Measurements from ENCODE around the gene PSMD11.

The PSMD11 gene

GRCh38 chr17:32470405-32471167 lies 26.3 kb downstream of the PSMD11 start:
- DNase-seq = no peak

- no peak for DNase-seq
These were observed 27.3 kb downstream of the PSMD11 start for GRCh38 chr17:32471652-32472051.

- DNase-seq = no peak
These were observed 30.9 kb downstream of the PSMD11 start for GRCh38 chr17:32475258-32475657.

- DNase-seq = no peak
These were observed 32.9 kb downstream of the PSMD11 start for GRCh38 chr17:32477220-32477619.

GRCh38 chr17:32479074-32479617 lies 34.8 kb downstream of the PSMD11 start:
- no peak for DNase-seq

- DNase-seq = no peak
These were observed 36.9 kb downstream of the PSMD11 start for GRCh38 chr17:32481193-32481592.

- no peak for DNase-seq
These were observed 38.4 kb downstream of the PSMD11 start for GRCh38 chr17:32482568-32483320.

- DNase-seq = no peak
These were observed 39.2 kb downstream of the PSMD11 start for GRCh38 chr17:32483451-32484019.

- no peak for DNase-seq
These were observed 39.7 kb downstream of the PSMD11 start for GRCh38 chr17:32484041-32484461.

GRCh38 chr17:32484628-32485027 lies 40.3 kb downstream of the PSMD11 start:
- no peak for DNase-seq

GRCh38 chr17:32485261-32486110 lies 41.2 kb downstream of the PSMD11 start:
- no peak for DNase-seq

- DNase-seq = peak; percentile 63
These were observed 41.9 kb downstream of the PSMD11 start for GRCh38 chr17:32486111-32486700.

GRCh38 chr17:32486701-32487472 lies 42.6 kb downstream of the PSMD11 start, which contains the start of gene CDK5R1:
TSS of gene CDK5R1 (plus strand) at chr17:32486993. CDS start at chr17:32487621, 628 bp downstream.
- peak; percentile 59 for DNase-seq

- no peak for DNase-seq
These were observed 43.3 kb downstream of the PSMD11 start for GRCh38 chr17:32487473-32488176.

GRCh38 chr17:32488177-32488542 lies 43.9 kb downstream of the PSMD11 start:
- DNase-seq = no peak

- DNase-seq = no peak
These were observed 44.4 kb downstream of the PSMD11 start for GRCh38 chr17:32488604-32489180.

- DNase-seq = no peak
These were observed 45.2 kb downstream of the PSMD11 start for GRCh38 chr17:32489320-32490100.

- no peak for DNase-seq
These were observed 45.8 kb downstream of the PSMD11 start for GRCh38 chr17:32490101-32490482.

Data from T1000 (cell line).